CD8-positive, alpha-beta memory T cell (primary cell): Measurements from ENCODE around the gene EPB42. TPM values are rescaled to one million over a fixed set of nuclear protein-coding genes. Genes with fewer than 3 reads are reported as not detected.
"Not testable (repeated sequence)": the region's sequence is repeated elsewhere in the genome, so short reads cannot be mapped to it uniquely, and the experiment has no call there.

Source experiments
- CTCF ChIA-PET: fragments of 350-600 bp; sonication (Branson Sonifier 250); formaldehyde crosslinking; loops from one replicate; lab custom pipeline; 2021; ENCODE audit warnings: antibody characterized with exemption; lab: Charles Lee
- POLR2A ChIA-PET: fragments of 350-600 bp; sonication (Branson Sonifier 250); formaldehyde crosslinking; loops from one replicate; lab custom pipeline; 2021; ENCODE audit warnings: antibody characterized with exemption; lab: Charles Lee
- DNase-seq, 5 donors: peaks; one replicate each; pipeline versions ENCODE4 v3.0.0 to v3.0.0-alpha.2; 2020 to 2022; ENCODE audit warnings: mixed read lengths in 1 of 5
- H3K27ac ChIP-seq: one replicate; pipeline ENCODE4 v1.7.0; 2013; ENCODE audit warnings: low read depth, mild to moderate bottlenecking, low read length, moderate library complexity
- H3K27me3 ChIP-seq: 2 replicates; pipeline ENCODE4 v1.7.0; 2013; ENCODE audit warnings: low read length, mild to moderate bottlenecking; ENCODE audit not compliant: insufficient read depth, poor library complexity, severe bottlenecking
- H3K36me3 ChIP-seq: 2 replicates; pipeline ENCODE4 v1.7.0; 2013; ENCODE audit warnings: mild to moderate bottlenecking, low read length, moderate library complexity; ENCODE audit not compliant: insufficient read depth
- H3K4me1 ChIP-seq: 2 replicates; pipeline ENCODE4 v1.7.0; 2013; ENCODE audit warnings: mild to moderate bottlenecking, low read length, moderate library complexity; ENCODE audit not compliant: insufficient read depth
- H3K4me3 ChIP-seq: 2 replicates; pipeline ENCODE4 v1.7.0; 2013; ENCODE audit warnings: mild to moderate bottlenecking, low read length
- H3K9me3 ChIP-seq: 2 replicates; pipeline ENCODE4 v1.7.0; 2013; ENCODE audit warnings: mild to moderate bottlenecking, low read length
- H3K27ac Mint-ChIP-seq, 8 donors: one replicate each; pipeline ENCODE4 v1.8.0; 2020 to 2021; ENCODE audit warnings: mixed read lengths in 8 of 8, mild to moderate bottlenecking in 6 of 8, inconsistent platforms in 3 of 8, moderate library complexity in 3 of 8
- H3K27me3 Mint-ChIP-seq, 2 donors: one replicate each; pipeline ENCODE4 v1.8.0; 2020 to 2021; ENCODE audit warnings: mixed read lengths in 2 of 2, mild to moderate bottlenecking in 1 of 2, moderate library complexity in 1 of 2
- H3K36me3 Mint-ChIP-seq, 3 donors: one replicate each; pipeline ENCODE4 v1.8.0; 2020 to 2021; ENCODE audit warnings: mixed read lengths in 3 of 3, inconsistent platforms in 1 of 3, mild to moderate bottlenecking in 1 of 3
- H3K4me1 Mint-ChIP-seq, 3 donors: one replicate each; pipeline ENCODE4 v1.8.0; 2020 to 2021; ENCODE audit warnings: mixed read lengths in 3 of 3, inconsistent platforms in 1 of 3, mild to moderate bottlenecking in 1 of 3
- H3K4me3 Mint-ChIP-seq, 7 donors: one replicate each; pipeline ENCODE4 v1.8.0; 2020 to 2021; ENCODE audit warnings: mixed read lengths in 7 of 7, mild to moderate bottlenecking in 6 of 7, moderate library complexity in 4 of 7, inconsistent platforms in 2 of 7
- H3K9me3 Mint-ChIP-seq, 5 donors: one replicate each; pipeline ENCODE4 v1.8.0; 2020 to 2022; ENCODE audit warnings: mixed read lengths in 5 of 5, mild to moderate bottlenecking in 3 of 5, moderate library complexity in 2 of 5, inconsistent platforms in 1 of 5
- polyA plus RNA-seq: library from polyadenylated mRNA; unstranded; fragments of 300-500 nt; fragmentation: Illumina TruSeq; gene quantifications from one replicate; pipeline ENCODE4 v1.2.3, GENCODE V29; 2021
- total RNA-seq, 2 experiments: library from RNA; stranded (reverse); gene quantifications; one replicate each; pipeline ENCODE4 v1.2.3, GENCODE V29; 2021

EPB42 gene
- total and polyA plus RNA-seq, 3 experiments from 2014 or later, result not detected

DNA sequence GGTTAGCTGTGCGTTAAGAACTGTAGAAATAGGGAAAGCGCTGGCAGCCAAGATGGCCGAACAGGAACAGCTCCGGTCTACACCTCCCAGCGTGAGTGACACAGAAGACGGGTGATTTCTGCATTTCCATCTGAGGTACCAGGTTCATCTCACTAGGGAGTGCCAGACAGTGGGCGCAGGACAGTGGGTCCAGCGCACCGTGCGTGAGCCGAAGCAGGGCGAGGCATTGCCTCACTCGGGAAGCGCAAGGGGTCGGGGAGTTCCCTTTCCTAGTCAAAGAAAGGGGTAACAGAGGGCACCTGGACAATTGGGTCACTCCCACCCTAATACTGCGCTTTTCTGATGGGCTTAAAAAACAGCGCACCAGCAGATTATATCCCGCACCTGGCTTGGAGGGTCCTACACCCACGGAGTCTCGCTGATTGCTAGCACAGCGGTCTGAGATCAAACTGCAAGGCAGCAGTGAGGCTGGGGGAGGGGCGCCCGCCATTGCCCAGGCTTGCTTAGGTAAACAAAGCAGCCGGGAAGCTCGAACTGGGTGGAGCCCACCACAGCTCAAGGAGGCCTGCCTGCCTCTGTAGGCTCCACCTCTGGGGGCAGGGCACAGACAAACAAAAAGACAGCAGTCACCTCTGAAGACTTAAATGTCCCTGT, 45.0 kb downstream of the EPB42 start:
- H3K4me1 Mint-ChIP-seq, H3K27me3 ChIP-seq, H3K4me1 ChIP-seq, H3K4me3 ChIP-seq, POLR2A ChIA-PET, H3K9me3 ChIP-seq, H3K27me3 Mint-ChIP-seq, H3K27ac ChIP-seq, DNase-seq, H3K4me3 Mint-ChIP-seq, H3K9me3 Mint-ChIP-seq, H3K27ac Mint-ChIP-seq, CTCF ChIA-PET: not testable (repeated sequence)
- peaks cover 10% of the 10 kb centered on the region for H3K36me3 ChIP-seq
- peaks cover 15 to 53% (median 25%) of the 10 kb centered on the region in 3 donors for H3K36me3 Mint-ChIP-seq

- Histone ChIP-seq H3K4me1 (no peaks in the 10 kb centered on the region), H3K27ac (no peak overlapping the region), H3K27me3 (no peaks in the 10 kb centered on the region), H3K36me3 (peaks cover 5% of the 10 kb centered on the region), H3K9me3 (no peaks in the 10 kb centered on the region), H3K4me3 (no peak overlapping the region)
- H3K4me3 Mint-ChIP-seq, result no peak overlapping the region
- H3K4me1 Mint-ChIP-seq, result no peaks in the 10 kb centered on the region
- ChIA-PET POLR2A (no interaction called here), CTCF (no interaction called here)
- no peaks in the 10 kb centered on the region for H3K27me3 Mint-ChIP-seq
- H3K27ac Mint-ChIP-seq, result peak overlapping the region in 2 of 8 donors; percentile 4 to 71
- H3K9me3 Mint-ChIP-seq, result peaks cover 0 to 4% (median 0%) of the 10 kb centered on the region in 5 donors
- DNase-seq, result no peak
- peaks cover 21 to 62% (median 28%) of the 10 kb centered on the region in 3 donors for H3K36me3 Mint-ChIP-seq
Observed at GRCh38 chr15:43169888-43170287, 50.9 kb downstream of the EPB42 start.

- no peaks in the 10 kb centered on the region for H3K36me3 ChIP-seq
- no peak overlapping the region for H3K4me3 Mint-ChIP-seq
- DNase-seq, result no peak
- H3K4me1 ChIP-seq, result no peaks in the 10 kb centered on the region
- no peaks in the 10 kb centered on the region for H3K27me3 ChIP-seq
- peaks cover 0 to 4% (median 0%) of the 10 kb centered on the region in 5 donors for H3K9me3 Mint-ChIP-seq
- POLR2A ChIA-PET, result no interaction called here
- H3K9me3 ChIP-seq, result no peaks in the 10 kb centered on the region
- H3K36me3 Mint-ChIP-seq, result peaks cover 23 to 63% (median 27%) of the 10 kb centered on the region in 3 donors
- H3K27ac Mint-ChIP-seq, result peak overlapping the region in 3 of 8 donors; percentile 9 to 39 (median 16)
- CTCF ChIA-PET, result interaction anchor here (1.3 kb wide), 1 partner anchor 15 kb away, joined by 4 read pairs; no protein-coding TSS in a partner anchor
- no peaks in the 10 kb centered on the region for H3K27me3 Mint-ChIP-seq
- H3K27ac ChIP-seq, result no peak overlapping the region
- no peak overlapping the region for H3K4me3 ChIP-seq
- H3K4me1 Mint-ChIP-seq, result no peaks in the 10 kb centered on the region
Observed at GRCh38 chr15:43168192-43169107, 52.4 kb downstream of the EPB42 start.

DNA sequence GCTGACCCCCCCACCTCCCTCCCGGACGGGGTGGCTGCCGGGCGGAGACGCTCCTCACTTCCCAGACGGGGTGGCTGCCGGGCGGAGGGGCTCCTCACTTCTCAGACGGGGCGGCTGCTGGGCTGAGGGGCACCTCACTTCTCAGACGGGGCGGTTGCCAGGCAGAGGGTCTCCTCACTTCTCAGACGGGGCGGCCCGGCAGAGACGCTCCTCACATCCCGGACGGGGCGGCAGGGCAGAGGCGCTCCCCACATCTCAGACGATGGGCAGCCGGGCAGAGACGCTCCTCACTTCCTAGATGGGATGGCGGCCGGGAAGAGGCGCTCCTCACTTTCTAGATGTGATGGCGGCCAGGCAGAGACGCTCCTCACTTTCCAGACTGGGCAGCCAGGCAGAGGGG, 53.6 kb downstream of the EPB42 start:
- not testable (repeated sequence) for H3K9me3 Mint-ChIP-seq, H3K4me3 Mint-ChIP-seq, H3K36me3 ChIP-seq

GRCh38 chr15:43165801-43166325, 55.0 kb downstream of the EPB42 start:
- CTCF ChIA-PET, result no interaction called here
- Histone ChIP-seq H3K27me3 (no peaks in the 10 kb centered on the region), H3K9me3 (no peaks in the 10 kb centered on the region), H3K4me3 (no peak overlapping the region), H3K27ac (no peak overlapping the region), H3K36me3 (no peaks in the 10 kb centered on the region), H3K4me1 (no peaks in the 10 kb centered on the region)
- H3K4me1 Mint-ChIP-seq, result no peaks in the 10 kb centered on the region
- H3K4me3 Mint-ChIP-seq, result no peak overlapping the region
- DNase-seq, result no peak
- H3K27ac Mint-ChIP-seq, result peak overlapping the region in 1 of 8 donors; percentile 66
- H3K27me3 Mint-ChIP-seq, result no peaks in the 10 kb centered on the region
- peaks cover 16 to 61% (median 19%) of the 10 kb centered on the region in 3 donors for H3K36me3 Mint-ChIP-seq
- POLR2A ChIA-PET, result no interaction called here
- H3K9me3 Mint-ChIP-seq, result peaks cover 0 to 4% (median 0%) of the 10 kb centered on the region in 5 donors

More for the DNA sequence above, 53.6 kb downstream of the EPB42 start:
- H3K27me3 ChIP-seq, DNase-seq, H3K27ac ChIP-seq, POLR2A ChIA-PET, H3K9me3 ChIP-seq, H3K27me3 Mint-ChIP-seq, H3K4me3 ChIP-seq, H3K27ac Mint-ChIP-seq, H3K4me1 ChIP-seq, CTCF ChIA-PET, H3K4me1 Mint-ChIP-seq: not testable (repeated sequence)
- peaks cover 21 to 59% (median 22%) of the 10 kb centered on the region in 3 donors for H3K36me3 Mint-ChIP-seq

- H3K36me3 Mint-ChIP-seq, result peaks cover 3 to 64% (median 18%) of the 10 kb centered on the region in 3 donors
- H3K27ac ChIP-seq, result no peak overlapping the region
Observed at GRCh38 chr15:43153269-43153668, 67.5 kb downstream of the EPB42 start.

DNA sequence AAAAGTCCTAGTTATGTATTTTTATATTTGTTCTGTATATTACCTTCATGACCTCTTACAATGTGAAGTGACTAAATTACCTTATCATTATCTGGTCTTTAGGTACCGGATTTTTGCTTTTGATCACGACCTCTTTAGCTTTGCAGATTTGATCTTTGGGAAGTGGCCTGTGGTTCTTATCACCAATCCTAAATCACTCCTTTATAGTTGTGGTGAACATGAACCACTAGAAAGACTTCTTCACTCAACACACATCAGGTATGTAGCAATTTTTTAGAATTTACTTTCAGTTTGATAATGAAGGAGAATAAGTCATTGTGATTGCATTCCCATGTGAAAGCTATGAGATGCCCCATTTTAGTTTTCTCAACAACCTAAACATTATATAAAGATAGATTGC, 69.1 kb downstream of the EPB42 start:
- H3K4me3 Mint-ChIP-seq, result peak overlapping the region in 4 of 7 donors; percentile 4 to 29 (median 6)
- ChIA-PET POLR2A (no interaction called here), CTCF (interaction anchor here (0.6 kb wide), 1 partner anchor 43 kb away, joined by 3 read pairs; no protein-coding TSS in a partner anchor)
- no peaks in the 10 kb centered on the region for H3K9me3 ChIP-seq
- H3K4me3 ChIP-seq, result no peak overlapping the region
- DNase-seq, result peak in 2 of 5 donors; percentile 67 to 74
- H3K4me1 ChIP-seq, result peaks cover 3% of the 10 kb centered on the region
- H3K36me3 ChIP-seq, result peaks cover 6% of the 10 kb centered on the region
- peaks cover 9 to 20% (median 12%) of the 10 kb centered on the region in 3 donors for H3K4me1 Mint-ChIP-seq
- peak overlapping the region in 6 of 8 donors; percentile 4 to 72 (median 57) for H3K27ac Mint-ChIP-seq
- no peaks in the 10 kb centered on the region for H3K27me3 Mint-ChIP-seq
- no peaks in the 10 kb centered on the region for H3K27me3 ChIP-seq
- peaks cover 3 to 67% (median 16%) of the 10 kb centered on the region in 3 donors for H3K36me3 Mint-ChIP-seq
- no peak overlapping the region for H3K27ac ChIP-seq
- no peaks in the 10 kb centered on the region for H3K9me3 Mint-ChIP-seq

More at GRCh38 chr15:43153269-43153668, 67.5 kb downstream of the EPB42 start:
- no peak for DNase-seq
- ChIA-PET CTCF (no interaction called here), POLR2A (no interaction called here)
- peaks cover 6% of the 10 kb centered on the region for H3K36me3 ChIP-seq
- H3K4me3 ChIP-seq, result no peak overlapping the region
- H3K27ac Mint-ChIP-seq, result peak overlapping the region in 2 of 8 donors; percentile 9 to 56
- no peaks in the 10 kb centered on the region for H3K9me3 ChIP-seq
- peaks cover 13 to 23% (median 18%) of the 10 kb centered on the region in 3 donors for H3K4me1 Mint-ChIP-seq
- no peaks in the 10 kb centered on the region for H3K9me3 Mint-ChIP-seq
- H3K27me3 Mint-ChIP-seq, result no peaks in the 10 kb centered on the region
- no peaks in the 10 kb centered on the region for H3K27me3 ChIP-seq
- H3K4me3 Mint-ChIP-seq, result no peak overlapping the region
- peaks cover 3% of the 10 kb centered on the region for H3K4me1 ChIP-seq
